PC-9 (cell line): ENCODE measurements around the gene MIER3. TPM values are rescaled to one million over a fixed set of nuclear protein-coding genes. Genes with fewer than 3 reads are reported as not detected.

Experiments
- BruUV-seq: library from RNA; stranded (reverse); fragments of 400-500 nt; replicated peaks from 2 replicates; lab custom pipeline; 2021; lab: Mats Ljungman, UMichigan
- CTCF ChIA-PET: fragments of 300-600 bp; sonication (Branson Sonifier 250); formaldehyde crosslinking; loops from one replicate; lab custom pipeline; 2022; ENCODE audit warnings: antibody characterized with exemption; lab: Charles Lee
- POLR2A ChIA-PET: fragments of 300-600 bp; sonication (Branson Sonifier 250); formaldehyde crosslinking; loops from one replicate; lab custom pipeline; 2022; ENCODE audit warnings: antibody characterized with exemption; ENCODE audit not compliant: unreplicated experiment; lab: Charles Lee
- DNase-seq, 2 experiments: peaks; one replicate each; pipeline versions ENCODE4 v3.0.0 to v3.0.0-alpha.2; 2015 to 2022; ENCODE audit warnings: mixed read lengths in 1 of 2
- H2AFZ ChIP-seq: fragments of 200-600 bp; sonication (generic); 2 replicates; pipeline ENCODE4 v1.8.1; 2017; ENCODE audit warnings: antibody characterized with exemption
- H3F3A ChIP-seq: fragments of 200-600 bp; sonication (generic); 2 replicates; pipeline ENCODE4 v1.8.1; 2017; ENCODE audit warnings: antibody characterized with exemption, mild to moderate bottlenecking, low read depth; ENCODE audit not compliant: insufficient read depth
- H3K27ac ChIP-seq: fragments of 200-600 bp; sonication (generic); 2 replicates; pipeline ENCODE4 v1.6.1; 2016; ENCODE audit warnings: mixed run types
- H3K27me3 ChIP-seq: fragments of 200-600 bp; sonication (generic); 2 replicates; pipeline ENCODE4 v1.6.1; 2016; ENCODE audit warnings: low read depth, mixed run types; ENCODE audit not compliant: insufficient read depth
- H3K36me3 ChIP-seq: fragments of 200-600 bp; sonication (generic); 2 replicates; pipeline ENCODE4 v1.6.1; 2016; ENCODE audit warnings: low read depth, mixed run types
- H3K4me1 ChIP-seq: fragments of 200-600 bp; sonication (generic); replicated peaks from 2 replicates; pipeline ENCODE4 v1.6.1; 2016; ENCODE audit warnings: mixed run types; ENCODE audit not compliant: insufficient read depth
- H3K4me2 ChIP-seq: fragments of 200-600 bp; sonication (generic); 2 replicates; pipeline ENCODE4 v1.6.1; 2017; ENCODE audit warnings: mixed run types
- H3K4me3 ChIP-seq: fragments of 200-600 bp; sonication (generic); 2 replicates; pipeline ENCODE4 v1.6.1; 2016; ENCODE audit warnings: mixed run types
- H3K79me2 ChIP-seq: fragments of 200-600 bp; sonication (generic); 2 replicates; pipeline ENCODE4 v1.6.1; 2017; ENCODE audit warnings: low read depth, mixed run types
- H3K9me2 ChIP-seq: fragments of 200-600 bp; sonication (generic); 2 replicates; pipeline ENCODE4 v1.8.1; 2017; ENCODE audit warnings: mild to moderate bottlenecking; ENCODE audit not compliant: insufficient read depth
- H3K9me3 ChIP-seq: fragments of 200-600 bp; sonication (generic); 2 replicates; pipeline ENCODE4 v1.8.1; 2016; ENCODE audit warnings: low read depth; ENCODE audit not compliant: insufficient read depth
- H4K20me1 ChIP-seq: fragments of 200-600 bp; sonication (generic); 2 replicates; pipeline ENCODE4 v1.8.1; 2017; ENCODE audit not compliant: insufficient read depth
- EZH2 ChIP-seq: fragments of 200-600 bp; sonication (generic); IDR thresholded peaks from 2 replicates; pipeline ENCODE4 v1.8.0; 2017; ENCODE audit warnings: antibody characterized with exemption, low read depth
- intact Hi-C: fragments of 100-400 bp; cut with micrococcal nuclease; formaldehyde crosslinking; loops from one replicate; pipeline ENCODE4 v1.10.0; 2022; ENCODE audit not compliant: unreplicated experiment
- total RNA-seq: library from RNA; stranded (reverse); gene quantifications from 2 replicates; pipeline ENCODE4 v1.2.3, GENCODE V29; 2021
- TF ChIP-seq, protein P1 (sequence below): fragments of 200-600 bp; sonication (generic); conservative IDR thresholded peaks from 2 replicates; pipeline ENCODE4 v1.6.1; 2017; ENCODE audit warnings: mixed run types, antibody characterized with exemption, mild to moderate bottlenecking, moderate library complexity

MIER3 gene
- total RNA-seq, 1 experiment from 2014 or later = 17.3 TPM

DNA sequence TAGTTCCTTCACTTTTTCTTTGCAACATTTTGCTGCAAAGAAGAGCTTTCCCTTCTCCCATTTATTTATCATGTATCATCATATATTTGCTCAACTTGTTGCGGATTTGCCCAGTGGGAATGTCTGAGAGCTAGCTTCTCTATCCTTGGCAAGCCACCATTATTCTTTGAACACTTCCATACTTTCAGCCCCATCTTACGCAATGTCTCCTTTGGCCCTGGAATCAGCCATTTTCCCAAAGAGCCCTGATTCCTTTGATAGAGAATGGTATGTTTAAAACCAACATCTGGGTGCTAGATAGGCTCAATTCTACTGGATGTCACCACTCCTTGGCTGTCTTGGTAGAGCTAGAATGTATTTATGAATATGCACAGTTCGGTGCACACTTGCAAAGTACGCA lies 55.2 kb downstream of the MIER3 start:
- no peaks in the 10 kb centered on the region for H3K9me2 ChIP-seq
- no peak overlapping the region for H3K27ac ChIP-seq
- no peaks in the 10 kb centered on the region for H3K79me2 ChIP-seq
- no peaks in the 10 kb centered on the region for H3K9me3 ChIP-seq
- no peak for DNase-seq
- 0 out of 2 replicates have a peak, but pooled peaks cover 4% of the 10 kb centered on the region for H3K4me1 ChIP-seq
- H3F3A ChIP-seq = peaks cover 21% of the 10 kb centered on the region; the same call in 1 of the 2 replicates
- no peak overlapping the region for H3K4me2 ChIP-seq
- H3K4me3 ChIP-seq = no peak overlapping the region
- peaks cover 29% of the 10 kb centered on the region for H3K36me3 ChIP-seq
- no peaks in the 10 kb centered on the region for H3K27me3 ChIP-seq
- TF ChIP-seq, protein P1, sequence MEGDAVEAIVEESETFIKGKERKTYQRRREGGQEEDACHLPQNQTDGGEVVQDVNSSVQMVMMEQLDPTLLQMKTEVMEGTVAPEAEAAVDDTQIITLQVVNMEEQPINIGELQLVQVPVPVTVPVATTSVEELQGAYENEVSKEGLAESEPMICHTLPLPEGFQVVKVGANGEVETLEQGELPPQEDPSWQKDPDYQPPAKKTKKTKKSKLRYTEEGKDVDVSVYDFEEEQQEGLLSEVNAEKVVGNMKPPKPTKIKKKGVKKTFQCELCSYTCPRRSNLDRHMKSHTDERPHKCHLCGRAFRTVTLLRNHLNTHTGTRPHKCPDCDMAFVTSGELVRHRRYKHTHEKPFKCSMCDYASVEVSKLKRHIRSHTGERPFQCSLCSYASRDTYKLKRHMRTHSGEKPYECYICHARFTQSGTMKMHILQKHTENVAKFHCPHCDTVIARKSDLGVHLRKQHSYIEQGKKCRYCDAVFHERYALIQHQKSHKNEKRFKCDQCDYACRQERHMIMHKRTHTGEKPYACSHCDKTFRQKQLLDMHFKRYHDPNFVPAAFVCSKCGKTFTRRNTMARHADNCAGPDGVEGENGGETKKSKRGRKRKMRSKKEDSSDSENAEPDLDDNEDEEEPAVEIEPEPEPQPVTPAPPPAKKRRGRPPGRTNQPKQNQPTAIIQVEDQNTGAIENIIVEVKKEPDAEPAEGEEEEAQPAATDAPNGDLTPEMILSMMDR = no peak
- TF ChIP-seq EZH2 = no peak
- ChIA-PET CTCF (interaction anchor here (0.5 to 0.6 kb wide), 2 partner anchors 55 to 265 kb away, joined by 5 to 7 read pairs; no protein-coding TSS in a partner anchor), POLR2A (no interaction called here)
- no peak overlapping the region for H2AFZ ChIP-seq
- intact Hi-C loops = no loop called here
- BruUV-seq = no TSS peak
- H4K20me1 ChIP-seq = no peaks in the 10 kb centered on the region; the same call in 1 of the 2 replicates

DNA sequence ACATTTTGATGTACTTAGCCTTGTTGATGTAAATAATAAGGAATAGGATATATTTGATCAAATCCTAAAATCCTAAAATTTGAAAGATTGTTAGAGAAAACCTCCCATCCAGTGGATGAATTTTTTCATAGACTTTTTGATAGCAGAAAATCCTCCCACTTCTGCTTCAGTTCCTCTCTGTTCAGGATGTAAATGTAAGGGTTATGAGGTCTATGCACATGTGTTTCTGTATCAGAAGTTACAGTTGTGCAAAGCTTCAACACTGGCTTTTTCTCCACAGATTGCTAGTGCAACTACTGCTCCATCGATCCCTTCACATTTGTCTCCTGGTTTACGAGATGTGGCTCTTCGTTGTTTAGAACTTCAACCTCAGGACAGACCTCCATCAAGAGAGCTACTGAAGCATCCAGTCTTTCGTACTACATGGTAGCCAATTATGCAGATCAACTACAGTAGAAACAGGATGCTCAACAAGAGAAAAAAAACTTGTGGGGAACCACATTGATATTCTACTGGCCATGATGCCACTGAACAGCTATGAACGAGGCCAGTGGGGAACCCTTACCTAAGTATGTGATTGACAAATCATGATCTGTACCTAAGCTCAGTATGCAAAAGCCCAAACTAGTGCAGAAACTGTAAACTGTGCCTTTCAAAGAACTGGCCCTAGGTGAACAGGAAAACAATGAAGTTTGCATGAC lies 58.5 kb downstream of the MIER3 start:
- Histone ChIP-seq H3K4me3 (no peak overlapping the region), H2AFZ (no peak overlapping the region), H3K4me2 (no peak overlapping the region), H3K4me1 (no peaks in the 10 kb centered on the region), H3K9me3 (no peaks in the 10 kb centered on the region), H3K36me3 (peaks cover 54% of the 10 kb centered on the region), H3K27ac (no peak overlapping the region), H3K9me2 (no peaks in the 10 kb centered on the region), H3K27me3 (no peaks in the 10 kb centered on the region), H3K79me2 (no peaks in the 10 kb centered on the region), H4K20me1 (peaks cover 3% of the 10 kb centered on the region; the same call in 1 of the 2 replicates), H3F3A (peaks cover 15% of the 10 kb centered on the region; the same call in 1 of the 2 replicates)
- BruUV-seq = no TSS peak
- intact Hi-C loops = no loop called here
- TF ChIP-seq, protein P1 = no peak
- TF ChIP-seq EZH2 = no peak
- POLR2A ChIA-PET = interaction anchor here (0.7 kb wide), 1 partner anchor 22 kb away, joined by 3 read pairs; no protein-coding TSS in a partner anchor
- CTCF ChIA-PET = no interaction called here
- no peak for DNase-seq

DNA sequence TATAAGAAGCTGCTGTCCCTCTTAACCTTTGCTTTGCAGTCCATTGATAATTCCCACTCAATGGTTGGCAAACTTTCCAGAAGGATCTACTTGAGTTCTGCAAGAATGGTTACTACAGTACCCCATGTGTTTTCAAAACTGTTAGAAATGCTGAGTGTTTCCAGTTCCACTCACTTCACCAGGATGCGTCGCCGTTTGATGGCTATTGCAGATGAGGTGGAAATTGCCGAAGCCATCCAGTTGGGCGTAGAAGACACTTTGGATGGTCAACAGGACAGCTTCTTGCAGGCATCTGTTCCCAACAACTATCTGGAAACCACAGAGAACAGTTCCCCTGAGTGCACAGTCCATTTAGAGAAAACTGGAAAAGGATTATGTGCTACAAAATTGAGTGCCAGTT lies 70.4 kb downstream of the MIER3 start:
- BruUV-seq = no TSS peak
- 0 out of 2 replicates have a peak, but pooled peaks cover 7% of the 10 kb centered on the region for H3K79me2 ChIP-seq
- no peaks in the 10 kb centered on the region for H3K27me3 ChIP-seq
- H3F3A ChIP-seq = 0 out of 2 replicates have a peak, but pooled peaks cover 7% of the 10 kb centered on the region
- intact Hi-C loops = no loop called here
- no peak overlapping the region for H3K4me2 ChIP-seq
- no peak overlapping the region for H3K27ac ChIP-seq
- H3K9me3 ChIP-seq = no peaks in the 10 kb centered on the region
- CTCF ChIA-PET = no interaction called here
- no peaks in the 10 kb centered on the region for H3K9me2 ChIP-seq
- H4K20me1 ChIP-seq = 0 out of 2 replicates have a peak, but pooled peaks cover 5% of the 10 kb centered on the region
- no peak for TF ChIP-seq EZH2
- TF ChIP-seq, protein P1 = no peak
- H2AFZ ChIP-seq = no peak overlapping the region
- POLR2A ChIA-PET = no interaction called here
- no peak for DNase-seq
- no peaks in the 10 kb centered on the region for H3K4me1 ChIP-seq
- no peak overlapping the region for H3K4me3 ChIP-seq
- peaks cover 76% of the 10 kb centered on the region for H3K36me3 ChIP-seq
